GM12878 (cell line): Measurements from ENCODE around the gene DISC1. TPM values are rescaled to one million over a fixed set of nuclear protein-coding genes. Genes with fewer than 3 reads are reported as not detected.

Experiments used
- BCL3 ChIP-seq: IDR thresholded peaks from 2 replicates; pipeline ENCODE4 v1.6.1; 2011; ENCODE audit warnings: borderline replicate concordance, low read depth, mild to moderate bottlenecking, moderate library complexity, low read length; ENCODE audit not compliant: insufficient read depth, poor library complexity, severe bottlenecking
- CEBPB ChIP-seq, 2 experiments: fragments of 150-350 bp in 1 of 2; IDR thresholded peaks; 2 replicates each; pipeline ENCODE4 v1.6.1; 2012 to 2014; ENCODE audit warnings: low read depth in 2 of 2, low read length in 2 of 2, borderline replicate concordance in 1 of 2, inconsistent platforms in 1 of 2
- CEBPZ ChIP-seq: fragments of 150-350 bp; IDR thresholded peaks from 2 replicates; pipeline ENCODE4 v1.6.1; 2016; ENCODE audit warnings: low read depth, low read length
- CHD1 ChIP-seq: IDR thresholded peaks from 2 replicates; pipeline ENCODE4 v1.6.1; 2012; ENCODE audit warnings: low read depth, low read length, improper control_type of control experiment
- CHD2 ChIP-seq: IDR thresholded peaks from 2 replicates; pipeline ENCODE4 v1.6.1; 2011; ENCODE audit warnings: low read depth, low read length, improper control_type of control experiment, borderline replicate concordance
- IKZF2 ChIP-seq, 2 experiments: fragments of 450-650 bp; IDR thresholded peaks; 2 replicates each; pipeline ENCODE4 v1.6.1; 2017; ENCODE audit warnings: mild to moderate bottlenecking in 2 of 2, moderate library complexity in 2 of 2
- KAT2A ChIP-seq: conservative IDR thresholded peaks from 2 replicates; pipeline ENCODE4 v1.6.1; 2011; ENCODE audit warnings: low read depth, low read length; ENCODE audit not compliant: control insufficient read depth
- MEF2B ChIP-seq: fragments of 450-650 bp; IDR thresholded peaks from 2 replicates; pipeline ENCODE4 v1.6.1; 2018; ENCODE audit warnings: mild to moderate bottlenecking, moderate library complexity; ENCODE audit not compliant: partially characterized antibody, poor library complexity, severe bottlenecking
- NFXL1 ChIP-seq: fragments of 450-650 bp; IDR thresholded peaks from 2 replicates; pipeline ENCODE4 v1.6.1; 2017; ENCODE audit warnings: antibody characterized with exemption, mild to moderate bottlenecking, borderline replicate concordance
- SMARCA5 ChIP-seq: fragments of 450-650 bp; IDR thresholded peaks from 2 replicates; pipeline ENCODE4 v1.6.1; 2017; ENCODE audit warnings: mild to moderate bottlenecking
- ZSCAN29 ChIP-seq: fragments of 450-650 bp; IDR thresholded peaks from 2 replicates; pipeline ENCODE4 v1.6.1; 2017; ENCODE audit warnings: mild to moderate bottlenecking, moderate library complexity
- polyA plus RNA-seq, 11 experiments: library from polyadenylated mRNA; depleted of rRNA in 4 of 11; unstranded in 6 of 11; stranded (reverse) in 5 of 11; fragments of >200 nt; fragmentation: Nextera tagmentation in 4 of 11; fragmentation: Illumina TruSeq in 1 of 11; extraction: Ambion mirVana in 4 of 11; extraction: Trizol in 1 of 11; gene quantifications; 1 replicate in 1 of 11; 2 replicates in 10 of 11; pipeline versions ENCODE4 v1.2.1 to v1.2.3, GENCODE V29; 2011 to 2016; ENCODE audit warnings: inconsistent platforms in 2 of 11, missing spikeins in 2 of 11, low read depth in 1 of 11
- total RNA-seq, 4 experiments: library from RNA; depleted of rRNA in 3 of 4; stranded (reverse); fragments of >200 nt in 3 of 4; fragmentation: Illumina TruSeq in 1 of 4; extraction: Trizol in 1 of 4; gene quantifications; 2 replicates each; pipeline versions ENCODE4 v1.2.1 to v1.2.3, GENCODE V29; 2013 to 2021
- TF ChIP-seq, protein P1 (sequence below): IDR thresholded peaks from 2 replicates; pipeline ENCODE4 v1.6.1; 2012; ENCODE audit warnings: low read length, inconsistent platforms
- TF ChIP-seq, protein P2 (sequence below): fragments of 450-650 bp; IDR thresholded peaks from 2 replicates; pipeline ENCODE4 v1.6.1; 2016; ENCODE audit warnings: mild to moderate bottlenecking

DISC1 gene
- total and polyA plus RNA-seq, 10 of the 15 experiments (the other 5 are each of a cell fraction or from before 2014, with no cell fraction given), result 0.05 to 0.72 (median 0.19) TPM; not detected in 1

DNA sequence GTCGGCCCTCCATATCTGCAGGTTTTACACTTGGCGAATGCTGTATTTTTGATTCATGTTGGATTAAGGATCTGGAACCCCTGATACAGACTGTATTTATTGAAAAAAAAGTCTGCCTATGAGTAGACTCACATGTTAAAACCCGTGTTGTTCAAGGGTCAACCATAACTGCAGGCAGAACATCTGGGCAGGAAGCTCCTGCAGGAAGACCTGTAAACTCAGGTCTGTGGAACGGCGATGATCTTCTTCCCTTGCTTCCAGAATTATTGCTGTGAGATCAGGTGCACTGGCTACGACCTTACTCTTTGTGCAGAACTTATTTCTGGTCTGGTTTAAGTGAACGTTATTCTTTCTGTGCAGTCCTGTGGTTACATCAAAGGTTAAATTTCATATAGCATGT, 96.6 kb downstream of the DISC1 start (continued):
- TF ChIP-seq CEBPZ (no peak), CEBPB (IDR thresholded peaks at IDR 0.05; ENCODE audit: borderline replicate concordance in 1 of 2, low read depth in 2 of 2, low read length in 2 of 2) (no peak), SMARCA5 (no peak), BCL3 (no peak), ZSCAN29 (no peak), CHD2 (no peak), NFXL1 (no peak), CHD1 (no peak), MEF2B (no peak), IKZF2 (IDR thresholded peaks at IDR 0.05) (no peak), KAT2A (no peak)
- TF ChIP-seq, protein P1, sequence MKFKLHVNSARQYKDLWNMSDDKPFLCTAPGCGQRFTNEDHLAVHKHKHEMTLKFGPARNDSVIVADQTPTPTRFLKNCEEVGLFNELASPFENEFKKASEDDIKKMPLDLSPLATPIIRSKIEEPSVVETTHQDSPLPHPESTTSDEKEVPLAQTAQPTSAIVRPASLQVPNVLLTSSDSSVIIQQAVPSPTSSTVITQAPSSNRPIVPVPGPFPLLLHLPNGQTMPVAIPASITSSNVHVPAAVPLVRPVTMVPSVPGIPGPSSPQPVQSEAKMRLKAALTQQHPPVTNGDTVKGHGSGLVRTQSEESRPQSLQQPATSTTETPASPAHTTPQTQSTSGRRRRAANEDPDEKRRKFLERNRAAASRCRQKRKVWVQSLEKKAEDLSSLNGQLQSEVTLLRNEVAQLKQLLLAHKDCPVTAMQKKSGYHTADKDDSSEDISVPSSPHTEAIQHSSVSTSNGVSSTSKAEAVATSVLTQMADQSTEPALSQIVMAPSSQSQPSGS, result no peak
- TF ChIP-seq, protein P2, sequence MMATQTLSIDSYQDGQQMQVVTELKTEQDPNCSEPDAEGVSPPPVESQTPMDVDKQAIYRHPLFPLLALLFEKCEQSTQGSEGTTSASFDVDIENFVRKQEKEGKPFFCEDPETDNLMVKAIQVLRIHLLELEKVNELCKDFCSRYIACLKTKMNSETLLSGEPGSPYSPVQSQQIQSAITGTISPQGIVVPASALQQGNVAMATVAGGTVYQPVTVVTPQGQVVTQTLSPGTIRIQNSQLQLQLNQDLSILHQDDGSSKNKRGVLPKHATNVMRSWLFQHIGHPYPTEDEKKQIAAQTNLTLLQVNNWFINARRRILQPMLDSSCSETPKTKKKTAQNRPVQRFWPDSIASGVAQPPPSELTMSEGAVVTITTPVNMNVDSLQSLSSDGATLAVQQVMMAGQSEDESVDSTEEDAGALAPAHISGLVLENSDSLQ, result no peak
- TF ChIP-seq, all 136 proteins: peak for 0
